Amygdala (tissue), 56 donors: ENCODE results near the gene ATG4A.

ENCODE experiments used
- DNase-seq, 56 donors: peaks; one replicate each; lab custom pipeline; 2025; lab: John Stamatoyannopoulos, UW

ATG4A gene

GRCh38 chrX:108121291-108121690 lies 29.7 kb downstream of the ATG4A start:
- DNase-seq, result no peak

- no peak for DNase-seq
Observed at GRCh38 chrX:108122748-108123147, 31.2 kb downstream of the ATG4A start.

- DNase-seq, result no peak
Observed at GRCh38 chrX:108123591-108124366, 32.2 kb downstream of the ATG4A start.

GRCh38 chrX:108126661-108127060 lies 35.1 kb downstream of the ATG4A start:
- no peak for DNase-seq

GRCh38 chrX:108127152-108127551 lies 35.6 kb downstream of the ATG4A start:
- no peak for DNase-seq

GRCh38 chrX:108130889-108131288 lies 39.3 kb downstream of the ATG4A start:
- DNase-seq, result no peak

- DNase-seq, result no peak
Observed at GRCh38 chrX:108131471-108131870, 39.9 kb downstream of the ATG4A start.

GRCh38 chrX:108132034-108132433 lies 40.5 kb downstream of the ATG4A start:
- peak in 1 of 56 donors; percentile 0 for DNase-seq

GRCh38 chrX:108132876-108133275 lies 41.3 kb downstream of the ATG4A start:
- no peak for DNase-seq

- DNase-seq, result no peak
Observed at GRCh38 chrX:108134724-108135123, 43.1 kb downstream of the ATG4A start.

- no peak for DNase-seq
Observed at GRCh38 chrX:108138814-108139702, 47.5 kb downstream of the ATG4A start.

GRCh38 chrX:108148524-108148923 lies 56.9 kb downstream of the ATG4A start:
- DNase-seq, result no peak

- no peak for DNase-seq
Observed at GRCh38 chrX:108156082-108156481, 64.5 kb downstream of the ATG4A start.

GRCh38 chrX:108156934-108157466 lies 65.4 kb downstream of the ATG4A start:
- no peak for DNase-seq

- no peak for DNase-seq
Observed at GRCh38 chrX:108157628-108158027, 66.0 kb downstream of the ATG4A start.

- no peak for DNase-seq
Observed at GRCh38 chrX:108159028-108159670, 67.6 kb downstream of the ATG4A start.

GRCh38 chrX:108160309-108160708 lies 68.7 kb downstream of the ATG4A start:
- DNase-seq, result no peak

- no peak for DNase-seq
Observed at GRCh38 chrX:108162265-108162664, 70.7 kb downstream of the ATG4A start.

GRCh38 chrX:108163333-108164082 lies 71.9 kb downstream of the ATG4A start:
- DNase-seq, result no peak
